Activated T-helper 1 cell treated with anti-CD3 and anti-CD28 coated beads, Interleukin-12 subunit alpha, Interleukin-12 subunit beta, Interleukin-2, Interleukin-4 antibody, amounts not matched to agents 30 ng/mL and 10 ng/mL and 1 ng/mL, durations not matched to agents 14 hours and 24 hours and 36 hours (primary cell): ENCODE data around the gene MYL3. TPM values are rescaled to one million over a fixed set of nuclear protein-coding genes. Genes with fewer than 3 reads are reported as not detected.

Experiments
- DNase-seq: peaks from one replicate; pipeline ENCODE4 v3.0.0; 2021; ENCODE audit warnings: low spot score
- H3K27ac Mint-ChIP-seq: one replicate; pipeline ENCODE4 v1.8.0; 2021; ENCODE audit warnings: mild to moderate bottlenecking, mixed read lengths
- H3K27me3 Mint-ChIP-seq: one replicate; pipeline ENCODE4 v1.8.0; 2022; ENCODE audit warnings: mild to moderate bottlenecking, moderate library complexity, mixed read lengths; ENCODE audit not compliant: insufficient read depth
- H3K36me3 Mint-ChIP-seq: one replicate; pipeline ENCODE4 v1.8.0; 2021; ENCODE audit warnings: low read depth, mixed read lengths
- H3K4me1 Mint-ChIP-seq: one replicate; pipeline ENCODE4 v1.8.0; 2021; ENCODE audit warnings: low read depth, mixed read lengths
- H3K4me3 Mint-ChIP-seq: one replicate; pipeline ENCODE4 v1.8.0; 2021; ENCODE audit warnings: mild to moderate bottlenecking, moderate library complexity, mixed read lengths
- H3K9me3 Mint-ChIP-seq: one replicate; pipeline ENCODE4 v1.8.0; 2021; ENCODE audit warnings: mixed read lengths
- intact Hi-C: fragments of 100-400 bp; cut with micrococcal nuclease; formaldehyde crosslinking; loops from one replicate; pipeline ENCODE4 v1.15.1; 2024
- total RNA-seq: library from RNA; stranded (reverse); gene quantifications from 2 replicates; pipeline ENCODE4 v1.2.3, GENCODE V29; 2022

MYL3 gene
- total RNA-seq, 1 donor from 2014 or later: not detected

DNA sequence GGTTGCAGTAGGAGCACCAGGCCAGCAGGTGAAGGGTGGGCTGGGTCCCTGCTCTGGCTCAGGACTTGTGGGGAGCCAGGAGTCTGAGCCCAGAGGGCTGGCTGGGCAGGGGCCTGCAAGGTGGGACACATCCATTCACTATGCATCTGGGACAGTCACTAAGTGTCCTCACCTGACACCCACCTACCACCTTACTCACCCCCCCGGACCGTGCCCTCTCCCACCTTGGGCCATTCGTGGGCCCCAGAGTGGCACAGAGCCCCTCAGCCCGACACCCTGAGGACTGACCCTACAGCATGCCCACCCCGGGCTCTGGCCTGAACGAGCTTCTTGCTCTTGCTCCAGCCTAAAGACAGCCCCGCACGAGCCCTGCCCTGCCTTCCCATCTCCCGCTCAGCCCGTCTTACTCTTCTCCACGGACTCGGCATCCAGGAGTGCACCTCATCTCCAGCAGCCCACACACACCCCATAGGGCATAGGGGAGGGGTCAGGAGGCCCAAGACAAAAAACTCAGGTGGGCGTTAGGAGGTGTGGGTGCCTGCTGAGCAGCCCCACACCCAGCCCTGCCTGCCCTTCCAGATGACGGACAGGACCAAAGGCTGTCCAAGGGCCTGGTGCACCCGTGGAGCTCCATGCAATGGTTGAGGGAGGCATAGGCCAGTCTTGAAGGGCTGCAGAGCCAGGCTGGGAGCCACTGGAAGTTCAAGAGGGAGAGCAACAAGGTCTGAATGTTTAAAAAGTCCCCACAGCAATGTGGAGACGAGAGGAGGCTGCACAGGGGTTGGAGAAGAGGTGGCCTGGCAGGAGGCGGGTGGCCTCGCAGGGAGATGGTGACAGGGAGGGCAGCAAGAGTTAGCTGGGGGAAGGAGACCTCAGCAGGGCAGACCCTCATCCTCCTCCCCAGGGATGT, 41.3 kb upstream of the MYL3 start:
- Mint-ChIP-seq H3K27me3 (peaks cover 4% of the 10 kb centered on the region), H3K4me1 (no peaks in the 10 kb centered on the region), H3K9me3 (no peaks in the 10 kb centered on the region), H3K4me3 (no peak overlapping the region), H3K36me3 (no peaks in the 10 kb centered on the region), H3K27ac (no peak overlapping the region)
- intact Hi-C loops: no loop called here
- DNase-seq: no peak

DNA sequence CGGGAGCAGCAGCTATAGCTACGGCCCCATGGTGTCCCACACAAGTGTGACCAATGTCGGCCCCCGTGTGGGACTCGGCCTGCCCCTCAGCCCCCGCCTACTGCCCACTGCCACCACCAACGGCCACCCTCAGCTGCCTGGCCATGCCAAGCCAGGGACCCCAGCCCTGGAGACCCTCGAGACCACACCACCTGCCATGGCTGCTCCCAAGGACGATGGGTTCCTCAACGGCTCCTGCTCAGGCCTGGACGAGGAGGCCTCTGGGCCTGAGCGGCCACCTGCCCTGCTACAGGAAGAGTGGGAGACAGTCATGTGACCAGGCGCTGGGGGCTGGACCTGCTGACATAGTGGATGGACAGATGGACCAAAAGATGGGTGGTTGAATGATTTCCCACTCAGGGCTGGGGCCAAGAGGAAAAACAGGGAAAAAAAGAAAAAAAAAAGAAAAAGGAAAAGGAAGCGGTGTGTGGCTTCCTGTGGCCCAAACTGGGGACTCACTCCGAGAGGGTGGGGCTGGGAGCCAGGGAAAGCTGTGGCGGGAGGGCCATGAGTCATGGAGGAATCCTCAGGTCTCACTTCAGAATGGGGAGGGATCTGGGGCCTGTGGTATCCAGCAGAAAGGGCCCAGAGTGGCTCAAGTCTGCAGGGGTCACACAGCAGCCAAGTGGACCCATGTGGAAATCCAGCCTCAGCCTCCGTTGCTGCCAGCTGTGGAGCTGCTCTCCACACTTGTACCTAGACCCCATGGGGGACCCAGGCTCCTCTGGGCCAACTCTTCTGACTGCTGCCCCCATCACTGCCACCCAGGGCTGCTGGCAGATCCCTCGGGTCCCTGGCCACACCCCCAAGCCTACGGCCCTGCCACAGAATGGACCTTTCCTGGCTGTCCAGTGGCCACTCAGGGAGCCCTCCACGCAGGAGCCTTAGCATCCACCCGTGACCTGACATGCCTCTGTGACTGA, 40.4 kb upstream of the MYL3 start:
- H3K36me3 Mint-ChIP-seq: no peaks in the 10 kb centered on the region
- DNase-seq: no peak
- H3K9me3 Mint-ChIP-seq: no peaks in the 10 kb centered on the region
- peaks cover 8% of the 10 kb centered on the region for H3K27me3 Mint-ChIP-seq
- H3K4me1 Mint-ChIP-seq: no peaks in the 10 kb centered on the region
- H3K27ac Mint-ChIP-seq: no peak overlapping the region
- no peak overlapping the region for H3K4me3 Mint-ChIP-seq
- intact Hi-C loops: no loop called here

DNA sequence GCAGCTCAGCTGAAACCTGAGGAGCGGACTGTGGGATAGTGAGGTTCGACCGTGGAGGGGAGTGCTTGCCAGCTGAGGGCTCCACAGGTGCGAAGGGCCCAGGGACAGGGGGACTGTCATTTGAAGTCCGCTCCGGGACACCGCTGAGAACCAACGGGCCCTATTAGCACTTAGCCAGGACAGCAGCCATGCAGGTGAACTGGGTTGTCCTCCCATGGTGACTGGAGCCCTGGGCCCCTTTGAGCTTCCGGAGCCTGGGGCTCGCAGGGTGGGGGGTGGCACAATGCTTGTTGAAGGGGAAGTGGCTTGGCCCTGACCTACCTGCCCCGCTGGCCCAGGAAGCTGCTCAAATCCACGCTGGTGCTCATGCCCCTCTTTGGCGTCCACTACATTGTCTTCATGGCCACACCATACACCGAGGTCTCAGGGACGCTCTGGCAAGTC, 39.0 kb upstream of the MYL3 start:
- Mint-ChIP-seq H3K27ac (no peak overlapping the region), H3K9me3 (no peaks in the 10 kb centered on the region), H3K27me3 (peaks cover 15% of the 10 kb centered on the region), H3K4me1 (no peaks in the 10 kb centered on the region), H3K4me3 (no peak overlapping the region), H3K36me3 (no peaks in the 10 kb centered on the region)
- no peak for DNase-seq
- intact Hi-C loops: no loop called here

DNA sequence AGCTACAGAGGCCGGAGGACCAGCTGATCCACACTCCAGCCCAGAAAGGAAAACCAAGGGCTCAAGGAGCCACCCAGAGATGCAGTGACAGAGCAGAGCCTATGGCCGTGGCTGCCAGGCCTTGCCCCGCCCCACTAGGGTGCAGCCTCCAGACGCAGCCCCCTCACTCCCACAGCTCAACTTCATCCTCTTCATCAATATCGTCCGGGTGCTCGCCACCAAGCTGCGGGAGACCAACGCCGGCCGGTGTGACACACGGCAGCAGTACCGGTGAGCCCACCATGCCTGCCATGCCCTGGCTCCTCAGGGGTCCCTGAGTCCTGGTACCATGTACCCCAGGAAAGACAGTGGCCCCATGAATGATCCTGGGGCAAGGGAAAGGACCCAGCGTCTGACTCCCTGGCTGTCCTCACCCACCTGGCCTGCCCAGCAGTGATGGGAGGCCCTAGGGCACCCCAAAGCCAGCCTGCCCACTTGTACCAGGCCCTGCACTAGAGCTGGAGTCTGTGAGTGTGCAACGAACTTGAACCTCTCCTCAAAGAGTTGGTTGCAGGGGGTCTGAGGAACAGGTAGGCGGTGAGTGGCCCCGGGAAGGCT, 38.4 kb upstream of the MYL3 start:
- H3K9me3 Mint-ChIP-seq: no peaks in the 10 kb centered on the region
- no peak overlapping the region for H3K4me3 Mint-ChIP-seq
- no peak for DNase-seq
- no peaks in the 10 kb centered on the region for H3K36me3 Mint-ChIP-seq
- no peaks in the 10 kb centered on the region for H3K4me1 Mint-ChIP-seq
- no peak overlapping the region for H3K27ac Mint-ChIP-seq
- intact Hi-C loops: no loop called here
- peaks cover 15% of the 10 kb centered on the region for H3K27me3 Mint-ChIP-seq

DNA sequence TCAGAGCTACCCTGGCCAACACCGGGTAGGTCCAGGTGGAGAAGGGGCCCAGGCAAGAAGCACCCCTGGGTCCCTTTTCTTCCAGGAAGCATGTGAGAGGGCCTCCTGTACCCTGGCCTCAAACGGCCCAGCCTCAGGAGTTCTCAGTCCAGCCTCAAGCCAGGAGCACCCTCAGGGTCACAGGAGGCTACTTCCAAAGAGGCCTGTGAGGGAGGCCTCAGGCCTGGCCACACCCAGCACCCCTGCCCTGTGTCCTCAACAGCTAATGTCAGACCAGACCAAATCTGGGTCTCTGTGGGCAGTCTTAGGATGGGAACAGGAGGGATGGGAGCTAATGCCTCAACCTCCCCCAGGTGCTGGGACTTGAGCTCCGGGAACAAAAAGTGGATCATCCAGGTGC, 37.8 kb upstream of the MYL3 start:
- Mint-ChIP-seq H3K27me3 (peaks cover 17% of the 10 kb centered on the region), H3K27ac (no peak overlapping the region), H3K36me3 (no peaks in the 10 kb centered on the region), H3K9me3 (no peaks in the 10 kb centered on the region), H3K4me1 (no peaks in the 10 kb centered on the region), H3K4me3 (no peak overlapping the region)
- intact Hi-C loops: no loop called here
- DNase-seq: no peak

DNA sequence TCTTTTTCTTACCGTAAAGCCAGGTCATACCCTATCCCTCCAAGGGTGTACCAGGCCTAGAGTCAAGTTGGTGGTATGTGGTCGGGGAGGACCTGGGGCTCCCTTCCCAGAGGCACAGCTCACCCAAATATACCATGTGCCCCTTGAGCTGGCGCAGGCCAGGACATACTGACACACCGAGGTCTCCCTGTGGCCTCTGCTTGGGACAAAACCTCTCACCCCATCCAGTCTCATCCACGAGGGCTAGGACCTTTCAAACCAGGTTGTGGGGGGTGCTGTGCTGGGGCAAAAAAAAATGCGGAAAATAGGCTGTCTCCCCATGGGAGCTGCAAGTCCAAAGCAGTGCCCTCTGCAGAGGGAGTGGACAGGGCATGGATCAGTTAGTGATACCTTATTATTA, 37.1 kb upstream of the MYL3 start:
- intact Hi-C loops: no loop called here
- no peaks in the 10 kb centered on the region for H3K9me3 Mint-ChIP-seq
- H3K27me3 Mint-ChIP-seq: peaks cover 22% of the 10 kb centered on the region
- H3K4me1 Mint-ChIP-seq: peaks cover under 1% of the 10 kb centered on the region
- H3K27ac Mint-ChIP-seq: no peak overlapping the region
- H3K36me3 Mint-ChIP-seq: no peaks in the 10 kb centered on the region
- DNase-seq: no peak
- H3K4me3 Mint-ChIP-seq: no peak overlapping the region

DNA sequence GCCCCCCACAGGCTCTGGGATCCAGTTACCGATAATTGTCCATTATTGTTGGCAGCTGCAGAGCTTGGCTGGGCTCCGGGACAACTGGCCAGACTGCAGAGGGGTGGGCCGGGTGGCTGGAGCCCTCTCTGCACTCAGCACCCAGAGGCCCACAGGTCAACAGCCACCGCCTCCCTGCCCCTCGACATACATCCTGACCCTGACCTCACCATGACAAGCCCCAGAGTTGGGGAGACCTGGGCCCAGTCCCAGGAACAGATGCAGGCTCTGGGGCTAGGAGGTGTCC, 36.7 kb upstream of the MYL3 start:
- intact Hi-C loops: no loop called here
- H3K27me3 Mint-ChIP-seq: peaks cover 26% of the 10 kb centered on the region
- H3K36me3 Mint-ChIP-seq: no peaks in the 10 kb centered on the region
- no peak overlapping the region for H3K27ac Mint-ChIP-seq
- H3K4me3 Mint-ChIP-seq: no peak overlapping the region
- H3K9me3 Mint-ChIP-seq: no peaks in the 10 kb centered on the region
- H3K4me1 Mint-ChIP-seq: peaks cover 4% of the 10 kb centered on the region
- no peak for DNase-seq

DNA sequence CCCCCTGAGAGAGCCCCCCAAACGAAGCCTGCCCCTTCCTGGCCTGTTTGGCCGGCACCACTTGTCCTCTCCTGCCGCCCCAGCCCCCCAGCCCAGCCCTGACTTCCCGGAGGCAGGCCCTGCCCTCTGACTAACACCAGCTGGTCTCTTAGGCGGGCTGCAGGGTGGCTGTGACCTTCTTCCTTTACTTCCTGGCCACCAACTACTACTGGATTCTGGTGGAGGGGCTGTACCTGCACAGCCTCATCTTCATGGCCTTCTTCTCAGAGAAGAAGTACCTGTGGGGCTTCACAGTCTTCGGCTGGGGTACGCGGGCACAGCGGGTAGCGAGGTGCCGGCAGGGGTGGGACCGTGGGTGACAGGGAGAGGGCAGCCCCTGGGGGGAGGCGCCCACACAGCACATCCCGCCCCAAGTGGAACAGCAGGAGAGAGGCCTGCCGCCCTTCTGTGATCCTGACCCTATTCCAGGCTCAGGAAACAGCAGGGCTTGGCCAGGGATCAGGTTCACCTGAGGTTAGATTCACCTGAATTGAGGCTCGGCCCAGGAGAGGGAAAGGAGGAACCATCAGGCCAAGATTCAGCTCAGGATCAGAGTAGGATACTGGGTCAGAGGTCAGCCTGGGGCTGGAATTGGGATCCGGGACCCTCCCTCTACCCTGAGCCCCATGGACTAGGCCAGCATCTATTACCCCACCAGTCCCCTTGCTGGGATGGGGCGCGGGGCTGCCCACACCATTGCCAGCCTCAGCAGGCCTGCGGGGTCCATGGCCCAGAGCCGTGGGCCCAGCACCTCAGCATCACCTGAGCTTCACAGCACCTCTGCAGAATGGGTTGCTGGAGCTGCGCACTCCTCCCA, 36.1 kb upstream of the MYL3 start:
- Mint-ChIP-seq H3K4me1 (peaks cover 4% of the 10 kb centered on the region), H3K9me3 (no peaks in the 10 kb centered on the region), H3K27me3 (peaks cover 27% of the 10 kb centered on the region), H3K27ac (no peak overlapping the region), H3K4me3 (no peak overlapping the region), H3K36me3 (no peaks in the 10 kb centered on the region)
- intact Hi-C loops: no loop called here
- no peak for DNase-seq

DNA sequence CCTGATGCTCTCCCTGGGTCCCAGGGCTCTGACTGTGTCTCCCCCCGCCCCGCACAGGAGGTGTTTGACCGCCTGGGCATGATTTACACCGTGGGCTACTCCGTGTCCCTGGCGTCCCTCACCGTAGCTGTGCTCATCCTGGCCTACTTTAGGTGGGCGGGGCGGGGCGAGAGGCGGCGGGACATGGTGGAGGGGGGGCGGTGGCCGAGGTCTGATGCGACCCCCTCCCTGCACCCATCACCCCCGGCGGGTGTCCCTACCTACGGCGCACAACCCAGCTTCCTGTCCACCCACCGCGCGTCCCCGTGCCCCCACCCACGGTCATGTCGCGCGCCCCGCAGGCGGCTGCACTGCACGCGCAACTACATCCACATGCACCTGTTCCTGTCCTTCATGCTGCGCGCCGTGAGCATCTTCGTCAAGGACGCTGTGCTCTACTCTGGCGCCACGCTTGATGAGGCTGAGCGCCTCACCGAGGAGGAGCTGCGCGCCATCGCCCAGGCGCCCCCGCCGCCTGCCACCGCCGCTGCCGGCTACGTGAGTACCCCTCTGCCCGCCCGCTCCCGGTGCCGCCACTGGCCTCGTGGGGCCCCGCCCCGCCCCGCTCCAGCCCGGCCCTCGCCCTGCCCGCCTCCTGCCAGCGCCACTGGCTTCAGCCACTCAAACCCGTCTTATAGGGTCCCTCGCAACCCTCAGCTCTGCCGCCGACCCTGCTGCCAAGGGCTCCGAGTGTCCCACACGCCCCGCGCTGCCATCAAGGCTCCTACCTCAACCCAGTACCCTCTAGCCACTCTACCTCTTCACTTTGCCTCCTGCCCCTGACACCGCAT, 35.3 kb upstream of the MYL3 start:
- no peaks in the 10 kb centered on the region for H3K9me3 Mint-ChIP-seq
- no peaks in the 10 kb centered on the region for H3K36me3 Mint-ChIP-seq
- H3K27me3 Mint-ChIP-seq: peaks cover 34% of the 10 kb centered on the region
- H3K4me3 Mint-ChIP-seq: no peak overlapping the region
- no peak overlapping the region for H3K27ac Mint-ChIP-seq
- peaks cover 4% of the 10 kb centered on the region for H3K4me1 Mint-ChIP-seq
- intact Hi-C loops: no loop called here
- no peak for DNase-seq

DNA sequence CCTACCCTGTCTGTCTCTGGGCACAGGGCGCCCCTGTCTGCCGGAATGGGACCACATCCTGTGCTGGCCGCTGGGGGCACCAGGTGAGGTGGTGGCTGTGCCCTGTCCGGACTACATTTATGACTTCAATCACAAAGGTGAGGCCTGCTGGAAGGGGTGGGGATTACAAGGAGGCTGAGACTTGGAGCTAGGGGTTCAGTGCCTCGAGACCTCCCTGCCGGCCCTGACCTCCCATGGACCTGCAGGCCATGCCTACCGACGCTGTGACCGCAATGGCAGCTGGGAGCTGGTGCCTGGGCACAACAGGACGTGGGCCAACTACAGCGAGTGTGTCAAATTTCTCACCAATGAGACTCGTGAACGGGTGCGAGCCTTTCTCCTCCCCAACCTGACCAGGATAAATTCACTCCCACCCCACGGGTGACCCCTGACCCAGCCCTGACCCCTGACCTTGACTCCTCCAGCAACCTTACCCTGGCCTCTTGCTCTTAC, 34.6 kb upstream of the MYL3 start:
- Mint-ChIP-seq H3K9me3 (no peaks in the 10 kb centered on the region), H3K27ac (no peak overlapping the region), H3K4me1 (peaks cover 4% of the 10 kb centered on the region), H3K27me3 (peaks cover 37% of the 10 kb centered on the region), H3K4me3 (no peak overlapping the region), H3K36me3 (no peaks in the 10 kb centered on the region)
- no peak for DNase-seq
- intact Hi-C loops: no loop called here

DNA sequence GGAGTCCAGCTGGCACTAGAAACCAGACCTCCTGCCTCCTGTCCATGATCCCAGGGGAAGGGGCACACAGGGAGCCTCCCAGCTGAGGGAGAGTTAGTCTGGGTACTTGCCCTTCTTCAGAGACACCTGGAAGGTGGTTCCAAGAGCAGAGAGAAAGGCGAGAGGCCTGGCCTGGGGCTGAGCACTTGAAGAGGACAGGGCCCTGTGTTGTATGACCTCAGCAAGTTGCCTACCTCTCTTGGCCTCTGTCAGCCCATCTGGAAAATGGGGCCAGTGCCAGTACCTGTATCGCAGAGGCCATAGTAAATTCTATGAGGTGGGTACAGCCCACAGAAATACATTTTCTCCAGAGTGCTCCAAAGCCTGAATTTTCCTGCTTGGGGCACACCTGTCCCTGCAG, 33.8 kb upstream of the MYL3 start:
- intact Hi-C loops: no loop called here
- H3K9me3 Mint-ChIP-seq: no peaks in the 10 kb centered on the region

More for the DNA sequence above, 33.8 kb upstream of the MYL3 start:
- Mint-ChIP-seq H3K4me3 (no peak overlapping the region), H3K36me3 (no peaks in the 10 kb centered on the region), H3K27ac (no peak overlapping the region), H3K27me3 (peaks cover 46% of the 10 kb centered on the region), H3K4me1 (peaks cover 4% of the 10 kb centered on the region)
- no peak for DNase-seq
